H1 (cell line): ENCODE results near the gene BTNL8. TPM values are rescaled to one million over a fixed set of nuclear protein-coding genes. Genes with fewer than 3 reads are reported as not detected.

Experiments
- CTCF ChIA-PET: fragments of 300-600 bp; sonication (Branson Sonifier 250); formaldehyde crosslinking; loops from one replicate; lab custom pipeline; 2021; ENCODE audit not compliant: partially characterized antibody; lab: Charles Lee
- POLR2A ChIA-PET: fragments of 300-600 bp; sonication (Branson Sonifier 250); formaldehyde crosslinking; loops from one replicate; lab custom pipeline; 2021; ENCODE audit warnings: inconsistent platforms; ENCODE audit not compliant: partially characterized antibody; lab: Charles Lee
- DNase-seq, 2 experiments: peaks; one replicate each; pipeline versions ENCODE4 v3.0.0 to v3.0.0-alpha.2; 2010 to 2022; ENCODE audit warnings: low spot score in 2 of 2, low read depth in 1 of 2, mixed read lengths in 1 of 2
- FAIRE-seq: peaks from 2 replicates; lab custom pipeline; 2011; peaks lifted over from hg19 to GRCh38; lab: Jason Lieb, UNC
- H2AFZ ChIP-seq: 2 replicates; pipeline ENCODE4 v1.8.1; 2012; ENCODE audit warnings: low read length, inconsistent platforms
- H2AK5ac ChIP-seq: 2 replicates; pipeline ENCODE4 v1.6.1; 2013; ENCODE audit warnings: low read depth, low read length
- H2BK120ac ChIP-seq: replicated peaks from 2 replicates; pipeline ENCODE3; 2013; ENCODE audit warnings: low read depth, low read length, inconsistent platforms
- H2BK12ac ChIP-seq: 2 replicates; pipeline ENCODE4 v1.6.1; 2013; ENCODE audit warnings: low read depth, low read length
- H2BK15ac ChIP-seq: 2 replicates; pipeline ENCODE4 v1.6.1; 2013; ENCODE audit warnings: low read length
- H2BK20ac ChIP-seq: 2 replicates; pipeline ENCODE4 v1.6.1; 2013; ENCODE audit warnings: low read length
- H2BK5ac ChIP-seq: 2 replicates; pipeline ENCODE4 v1.6.1; 2013; ENCODE audit warnings: low read depth, low read length
- H3K14ac ChIP-seq: 2 replicates; pipeline ENCODE4 v1.6.1; 2013; ENCODE audit warnings: inconsistent platforms; ENCODE audit not compliant: insufficient read length
- H3K18ac ChIP-seq: 2 replicates; pipeline ENCODE4 v1.6.1; 2013; ENCODE audit warnings: low read length; ENCODE audit errors: extremely low read depth
- H3K23ac ChIP-seq: 2 replicates; pipeline ENCODE4 v1.6.1; 2013; ENCODE audit warnings: inconsistent platforms; ENCODE audit not compliant: insufficient read length
- H3K23me2 ChIP-seq: 2 replicates; pipeline ENCODE4 v1.6.1; 2013; ENCODE audit warnings: low read depth, low read length
- H3K27ac ChIP-seq: 2 replicates; pipeline ENCODE4 v1.6.1; 2011; ENCODE audit warnings: low read depth, low read length, inconsistent platforms
- H3K27me3 ChIP-seq, 4 experiments: replicated peaks in 1 of 4; 1 replicate in 1 of 4; 2 replicates in 3 of 4; pipeline versions ENCODE4 v1.6.1 to v1.8.1; 2011 to 2013; ENCODE audit warnings: low read length in 3 of 4, mild to moderate bottlenecking in 3 of 4, inconsistent platforms in 2 of 4, mixed read lengths in 2 of 4, moderate library complexity in 1 of 4; ENCODE audit not compliant: control insufficient read depth in 3 of 4, insufficient read depth in 3 of 4; ENCODE audit errors: extremely low read depth in 1 of 4
- H3K36me3 ChIP-seq, 4 experiments: 2 replicates each; pipeline versions ENCODE4 v1.6.1 to v1.8.1; 2011 to 2013; ENCODE audit warnings: mild to moderate bottlenecking in 4 of 4, low read length in 3 of 4, moderate library complexity in 2 of 4, control low read depth in 1 of 4, inconsistent platforms in 1 of 4; ENCODE audit not compliant: insufficient read depth in 4 of 4, control insufficient read depth in 2 of 4
- H3K4ac ChIP-seq: replicated peaks from 2 replicates; pipeline ENCODE3; 2013; ENCODE audit warnings: low read length, low read depth, mixed read lengths, inconsistent platforms; ENCODE audit not compliant: insufficient read length
- H3K4me1 ChIP-seq, 4 experiments: replicated peaks in 1 of 4; 1 replicate in 1 of 4; 2 replicates in 3 of 4; pipeline versions ENCODE4 v1.6.1 to v1.8.1; 2011 to 2013; ENCODE audit warnings: low read length in 3 of 4, inconsistent platforms in 2 of 4, mixed read lengths in 1 of 4; ENCODE audit not compliant: insufficient read depth in 4 of 4, control insufficient read depth in 3 of 4
- H3K4me2 ChIP-seq, 2 experiments: 2 replicates each; pipeline versions ENCODE4 v1.6.1 to v1.8.1; 2011 to 2013; ENCODE audit warnings: low read depth in 2 of 2, low read length in 2 of 2, control low read depth in 1 of 2, inconsistent platforms in 1 of 2, mild to moderate bottlenecking in 1 of 2; ENCODE audit not compliant: insufficient read depth in 1 of 2
- H3K4me3 ChIP-seq, 4 experiments: fragments of 200-600, 300-600 bp in 1 of 4; sonication (generic), shearing (Covaris generic), sonication (Bioruptor Twin) in 1 of 4; 2 replicates each; pipeline versions ENCODE4 v1.5.1 to v1.8.1; 2011 to 2016; ENCODE audit warnings: low read length in 4 of 4, low read depth in 3 of 4, control low read depth in 2 of 4, inconsistent platforms in 2 of 4, mild to moderate bottlenecking in 2 of 4, mixed read lengths in 1 of 4, moderate library complexity in 1 of 4; ENCODE audit not compliant: insufficient read depth in 2 of 4; ENCODE audit errors: extremely low read depth in 1 of 4
- H3K56ac ChIP-seq: replicated peaks from 2 replicates; pipeline ENCODE3; 2013; ENCODE audit warnings: low read depth, mild to moderate bottlenecking, mixed read lengths, low read length, inconsistent platforms; ENCODE audit not compliant: insufficient read length
- H3K79me1 ChIP-seq: 2 replicates; pipeline ENCODE4 v1.6.1; 2013; ENCODE audit warnings: low read depth, low read length, control low read depth
- H3K79me2 ChIP-seq, 2 experiments: 2 replicates each; pipeline versions ENCODE4 v1.6.1 to v1.8.1; 2012 to 2013; ENCODE audit warnings: low read length in 2 of 2, mild to moderate bottlenecking in 2 of 2, inconsistent platforms in 1 of 2; ENCODE audit not compliant: insufficient read depth in 2 of 2, control insufficient read depth in 1 of 2
- H3K9ac ChIP-seq, 4 experiments: replicated peaks in 1 of 4; 1 replicate in 1 of 4; 2 replicates in 3 of 4; pipeline versions ENCODE4 v1.6.1 to v1.8.1; 2011 to 2013; ENCODE audit warnings: low read depth in 3 of 4, low read length in 3 of 4, control low read depth in 2 of 4, mild to moderate bottlenecking in 2 of 4, moderate library complexity in 2 of 4, inconsistent platforms in 1 of 4; ENCODE audit errors: extremely low read depth in 1 of 4
- H3K9me3 ChIP-seq, 2 experiments: 2 replicates each; pipeline versions ENCODE4 v1.6.1 to v1.8.1; 2012 to 2013; ENCODE audit warnings: mild to moderate bottlenecking in 2 of 2, moderate library complexity in 2 of 2, control low read depth in 1 of 2, inconsistent platforms in 1 of 2, low read depth in 1 of 2, low read length in 1 of 2, mixed read lengths in 1 of 2; ENCODE audit not compliant: insufficient read depth in 2 of 2
- H4K20me1 ChIP-seq, 2 experiments: replicated peaks in 1 of 2; 2 replicates each; pipeline versions ENCODE3 to v1.8.1; 2011 to 2013; ENCODE audit warnings: inconsistent platforms in 2 of 2, low read length in 2 of 2, mild to moderate bottlenecking in 1 of 2; ENCODE audit not compliant: insufficient read depth in 2 of 2, control insufficient read depth in 1 of 2
- H4K5ac ChIP-seq: 2 replicates; pipeline ENCODE4 v1.6.1; 2013; ENCODE audit warnings: low read length, low read depth, mixed read lengths, inconsistent platforms; ENCODE audit not compliant: insufficient read length
- H4K8ac ChIP-seq: 2 replicates; pipeline ENCODE4 v1.8.0; 2013; ENCODE audit warnings: mild to moderate bottlenecking, moderate library complexity, low read length, inconsistent platforms; ENCODE audit not compliant: insufficient read depth; ENCODE audit errors: extremely low read depth
- H4K91ac ChIP-seq: replicated peaks from 2 replicates; pipeline ENCODE3; 2013; ENCODE audit warnings: low read length, mixed read lengths, inconsistent platforms; ENCODE audit not compliant: insufficient read length
- RNF2 ChIP-seq: fragments of 200-900, 300-1000 bp; sonication (generic); IDR thresholded peaks from 2 replicates; pipeline ENCODE4 v1.7.1; 2016; ENCODE audit warnings: borderline replicate concordance, low read depth, mild to moderate bottlenecking, antibody characterized with exemption, low read length; ENCODE audit not compliant: poor library complexity, severe bottlenecking; ENCODE audit errors: missing control alignments
- SP1 ChIP-seq: IDR thresholded peaks from 2 replicates; pipeline ENCODE4 v1.6.1; 2011; ENCODE audit warnings: low read depth, low read length
- WGBS, 2 experiments: shearing (Covaris generic) in 1 of 2; methylation state at CpG; one replicate each; pipeline versions ENCODE4 v1.1.6 to v1.1.7; 2013 to 2015; ENCODE audit warnings: low lambda C conversion rate in 2 of 2, mixed read lengths in 2 of 2, inconsistent platforms in 1 of 2, low coverage in 1 of 2, missing lambda C conversion rate in 1 of 2; ENCODE audit not compliant: insufficient replicate concordance in 2 of 2, insufficient coverage in 1 of 2, insufficient read length in 1 of 2; ENCODE audit errors: extremely low coverage in 1 of 2, missing lambda C conversion rate in 1 of 2; 5-methylcytosine and 5-hydroxymethylcytosine counted together
- polyA plus RNA-seq, 7 experiments: library from polyadenylated mRNA; depleted of rRNA in 3 of 7; stranded (reverse) in 5 of 7; unstranded in 2 of 7; fragments of >200 nt in 5 of 7; fragments of 200-250 nt in 2 of 7; gene quantifications; 1 replicate in 5 of 7; 2 replicates in 1 of 7; 4 replicates in 1 of 7; pipeline versions ENCODE4 v1.2.1 to v1.2.3, GENCODE V29; 2011 to 2013; ENCODE audit warnings: missing spikeins in 2 of 7, mixed read lengths in 2 of 7
- total RNA-seq: library from RNA; stranded (reverse); fragmentation: NEBNext Ultra II Directional; extraction: Animal tissue kit (Norgen Biotek cat#: 25700); gene quantifications from 2 replicates; pipeline ENCODE4 v1.2.1, GENCODE V29; 2021

The BTNL8 gene
- total and polyA plus RNA-seq, 2 of the 8 experiments (the other 6 are each of a cell fraction or from before 2014, with no cell fraction given) = 0.32 to 0.48 TPM

- Histone ChIP-seq H3K27ac (no peak overlapping the region), H3K4me3 (no peak overlapping the region), H3K56ac (no peak overlapping the region), H3K79me1 (no peaks in the 10 kb centered on the region), H2AK5ac (no peak overlapping the region), H2AFZ (no peak overlapping the region), H3K79me2 (no peaks in the 10 kb centered on the region), H3K36me3 (no peaks in the 10 kb centered on the region), H4K8ac (no peak overlapping the region), H3K27me3 (no peaks in the 10 kb centered on the region), H2BK20ac (no peak overlapping the region), H2BK15ac (no peak overlapping the region), H3K14ac (no peak overlapping the region), H2BK12ac (no peak overlapping the region), H3K9me3 (no peaks in the 10 kb centered on the region), H4K91ac (no peak overlapping the region), H3K23ac (no peak overlapping the region), H3K4ac (no peak overlapping the region), H3K4me2 (no peak overlapping the region), H3K9ac (no peak overlapping the region), H2BK120ac (no peak overlapping the region), H3K18ac (no peak overlapping the region), H3K23me2 (no peaks in the 10 kb centered on the region), H2BK5ac (no peak overlapping the region), H4K20me1 (no peaks in the 10 kb centered on the region), H3K4me1 (no peaks in the 10 kb centered on the region; a peak in 1 of 7 replicates), H4K5ac (no peak overlapping the region)
- no peak for TF ChIP-seq RNF2
- no peak for TF ChIP-seq SP1
- FAIRE-seq (no peak), DNase-seq (no peak)
- ChIA-PET POLR2A (no interaction called here), CTCF (interaction anchor here (1.2 kb wide), 1 partner anchor 268 kb away, joined by 3 read pairs; no protein-coding TSS in a partner anchor)
- WGBS, 2 experiments = 72% methylated on average over 10 of the region's 10 CpGs; no CpG with 5 or more reads in 1 of the 2 experiments
Measured at GRCh38 chr5:180875860-180876426, 23.0 kb upstream of the BTNL8 start.
